GM21825 (cell line): Measurements from ENCODE around the gene INO80D.

Source experiments
- ATAC-seq: cut with Tn5 transposase; IDR thresholded peaks from one replicate; pipeline ENCODE4 v1.9.1; 2021; ENCODE audit warnings: mild to moderate bottlenecking, moderate library complexity; ENCODE audit not compliant: unreplicated experiment

Gene INO80D

GRCh38 chr2:205947621-205948495 is 138.1 kb downstream of the INO80D start:
- ATAC-seq: peak; percentile 92

GRCh38 chr2:205946226-205946625 is 139.7 kb downstream of the INO80D start:
- no peak for ATAC-seq
